ENCODE data around the gene CEACAM16. TPM values are rescaled to one million over a fixed set of nuclear protein-coding genes. Genes with fewer than 3 reads are reported as not detected.

Gene CEACAM16
- total RNA-seq, 4 donors from 2014 or later = 0.40 TPM; not detected in 3

- no peak for DNase-seq
- TF ChIP-seq CTCF (IDR thresholded peaks at IDR 0.05) (no peak), POLR2A (IDR thresholded peaks at IDR 0.05) (no peak)
- 86 to 91% methylated on average over 7 of the region's 7 CpGs for WGBS, 2 donors
- no peak overlapping the region for H3K27ac ChIP-seq
- H3K4me1 ChIP-seq = peaks cover 22 to 60% of the 10 kb centered on the region in 2 donors
- H3K4me3 ChIP-seq (replicated peaks in 1 of 3) = no peak overlapping the region
- H3K9me3 ChIP-seq = no peaks in the 10 kb centered on the region
- intact Hi-C loops (cut with DNase I) = loop anchor here (5.0 kb wide), 1 partner anchor 79 kb away; no protein-coding TSS in a partner anchor
- H3K36me3 ChIP-seq = no peaks in the 10 kb centered on the region
- H3K27me3 ChIP-seq = no peaks in the 10 kb centered on the region
Observed at GRCh38 chr19:44687888-44688287, 11.1 kb upstream of the CEACAM16 start.

GRCh38 chr19:44689290-44690130, 9.4 kb upstream of the CEACAM16 start:
- H3K27ac ChIP-seq = peak overlapping the region in 2 of 3 donors; percentile 47 to 64
- intact Hi-C loops (cut with DNase I) = loop anchor here (5.0 kb wide), 1 partner anchor 78 kb away; no protein-coding TSS in a partner anchor
- peak; percentile 82 to 85 for DNase-seq

GRCh38 chr19:44690131-44690440, 8.9 kb upstream of the CEACAM16 start:
- H3K27ac ChIP-seq = peak overlapping the region in 1 of 3 donors; percentile 64
- peaks cover 22 to 58% of the 10 kb centered on the region in 2 donors for H3K4me1 ChIP-seq
- no peak for DNase-seq
- H3K27me3 ChIP-seq = no peaks in the 10 kb centered on the region
- no peaks in the 10 kb centered on the region for H3K9me3 ChIP-seq
- no peak for TF ChIP-seq CTCF (IDR thresholded peaks at IDR 0.05)
- no peak for TF ChIP-seq POLR2A (IDR thresholded peaks at IDR 0.05)
- H3K36me3 ChIP-seq = no peaks in the 10 kb centered on the region
- no peak overlapping the region for H3K4me3 ChIP-seq (replicated peaks in 1 of 3)
- 95 to 97% methylated on average over 3 of the region's 3 CpGs for WGBS, 2 donors
- intact Hi-C loops (cut with DNase I) = no loop called here

More at GRCh38 chr19:44689290-44690130, 9.4 kb upstream of the CEACAM16 start:
- 43 to 46% methylated on average over 10 to 11 of the region's 11 CpGs for whole genome bisulfite sequencing, 2 donors
- TF ChIP-seq CTCF (IDR thresholded peaks at IDR 0.05) (peak; percentile 73 to 97 (median 90)), POLR2A (IDR thresholded peaks at IDR 0.05) (no peak)
- no peaks in the 10 kb centered on the region for H3K27me3 ChIP-seq
- H3K4me1 ChIP-seq = peaks cover 22 to 61% of the 10 kb centered on the region in 2 donors
- no peaks in the 10 kb centered on the region for H3K36me3 ChIP-seq
- no peak overlapping the region for H3K4me3 ChIP-seq (replicated peaks in 1 of 3)
- no peaks in the 10 kb centered on the region for H3K9me3 ChIP-seq

GRCh38 chr19:44692379-44692721, 6.6 kb upstream of the CEACAM16 start:
- no peaks in the 10 kb centered on the region for H3K27me3 ChIP-seq
- H3K36me3 ChIP-seq = no peaks in the 10 kb centered on the region
- peak overlapping the region; percentile 79 to 85 (median 85) for H3K27ac ChIP-seq
- H3K4me1 ChIP-seq = peaks cover 20 to 46% of the 10 kb centered on the region in 2 donors
- intact Hi-C loops (cut with DNase I) = no loop called here
- TF ChIP-seq POLR2A (IDR thresholded peaks at IDR 0.05) (no peak), CTCF (IDR thresholded peaks at IDR 0.05) (no peak)
- H3K4me3 ChIP-seq (replicated peaks in 1 of 3) = no peak overlapping the region
- DNase-seq = no peak
- H3K9me3 ChIP-seq = no peaks in the 10 kb centered on the region
- 49 to 75% methylated on average over 5 of the region's 5 CpGs for WGBS, 2 donors

GRCh38 chr19:44694184-44694579, 4.8 kb upstream of the CEACAM16 start:
- Histone ChIP-seq H3K27me3 (no peaks in the 10 kb centered on the region), H3K36me3 (no peaks in the 10 kb centered on the region), H3K27ac (no peak overlapping the region), H3K4me3 (replicated peaks in 1 of 3) (no peak overlapping the region), H3K9me3 (no peaks in the 10 kb centered on the region), H3K4me1 (peaks cover 22 to 43% of the 10 kb centered on the region in 2 donors)
- no peak for TF ChIP-seq CTCF (IDR thresholded peaks at IDR 0.05)
- TF ChIP-seq POLR2A (IDR thresholded peaks at IDR 0.05) = no peak
- intact Hi-C loops (cut with DNase I) = no loop called here
- no peak for DNase-seq
- 86% methylated on average over 2 of the region's 2 CpGs for WGBS, 2 donors
